NCI-H2029 (cell line): Measurements from ENCODE around the gene BFSP2.

Experiments
- DNase-seq: peaks from one replicate; lab custom pipeline; 2025; lab: John Stamatoyannopoulos, UW

BFSP2 gene

GRCh38 chr3:133383741-133384140 lies 16.1 kb upstream of the BFSP2 start:
- no peak for DNase-seq

- DNase-seq: peak; percentile 74
Observed at GRCh38 chr3:133384331-133385027, 15.4 kb upstream of the BFSP2 start.

DNA sequence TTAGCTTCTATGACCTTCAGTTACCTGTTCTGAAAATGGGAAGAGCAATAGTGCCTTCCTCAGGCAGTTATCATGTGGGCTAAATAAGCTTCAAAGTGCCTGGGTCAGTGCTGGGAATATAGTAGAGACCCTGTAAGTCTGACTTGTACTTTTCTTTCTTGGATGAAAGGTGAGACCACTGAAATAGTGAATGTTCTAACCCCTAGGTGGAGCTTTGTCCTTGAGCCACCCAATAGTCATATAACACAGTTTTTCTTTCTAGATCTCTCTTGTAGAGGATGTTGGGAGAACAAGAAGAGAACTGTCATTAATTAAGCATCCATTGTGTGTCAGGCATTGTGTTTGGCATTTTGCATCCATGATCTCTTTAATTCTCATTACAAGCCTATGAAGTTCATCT lies 13.0 kb upstream of the BFSP2 start:
- no peak for DNase-seq

GRCh38 chr3:133387341-133387740 lies 12.5 kb upstream of the BFSP2 start:
- no peak for DNase-seq

- DNase-seq: no peak
Observed at GRCh38 chr3:133388696-133389395, 11.0 kb upstream of the BFSP2 start.

DNA sequence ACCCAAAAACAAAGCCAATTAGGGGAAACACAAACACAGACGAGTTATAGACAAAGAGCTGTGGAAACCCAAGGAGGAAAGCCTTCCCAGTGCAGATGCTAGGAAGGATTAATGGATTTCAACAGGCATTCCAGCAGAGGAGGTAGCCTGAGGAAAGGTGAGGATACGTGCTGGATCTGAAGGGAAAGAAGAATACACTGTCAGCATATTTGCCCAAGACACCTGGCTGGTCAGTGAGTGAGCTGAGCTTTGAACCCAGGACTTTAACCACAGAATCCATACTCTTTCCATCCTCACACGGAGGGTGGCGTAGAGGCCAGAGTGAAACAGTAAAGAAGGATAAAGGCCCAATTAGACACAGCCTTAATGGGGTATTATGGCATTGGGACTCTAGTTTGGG lies 9.1 kb upstream of the BFSP2 start:
- DNase-seq: no peak

GRCh38 chr3:133393204-133393603 lies 6.7 kb upstream of the BFSP2 start:
- peak; percentile 76 for DNase-seq

- DNase-seq: peak; percentile 28
Observed at GRCh38 chr3:133393691-133394474, 6.0 kb upstream of the BFSP2 start.

DNA sequence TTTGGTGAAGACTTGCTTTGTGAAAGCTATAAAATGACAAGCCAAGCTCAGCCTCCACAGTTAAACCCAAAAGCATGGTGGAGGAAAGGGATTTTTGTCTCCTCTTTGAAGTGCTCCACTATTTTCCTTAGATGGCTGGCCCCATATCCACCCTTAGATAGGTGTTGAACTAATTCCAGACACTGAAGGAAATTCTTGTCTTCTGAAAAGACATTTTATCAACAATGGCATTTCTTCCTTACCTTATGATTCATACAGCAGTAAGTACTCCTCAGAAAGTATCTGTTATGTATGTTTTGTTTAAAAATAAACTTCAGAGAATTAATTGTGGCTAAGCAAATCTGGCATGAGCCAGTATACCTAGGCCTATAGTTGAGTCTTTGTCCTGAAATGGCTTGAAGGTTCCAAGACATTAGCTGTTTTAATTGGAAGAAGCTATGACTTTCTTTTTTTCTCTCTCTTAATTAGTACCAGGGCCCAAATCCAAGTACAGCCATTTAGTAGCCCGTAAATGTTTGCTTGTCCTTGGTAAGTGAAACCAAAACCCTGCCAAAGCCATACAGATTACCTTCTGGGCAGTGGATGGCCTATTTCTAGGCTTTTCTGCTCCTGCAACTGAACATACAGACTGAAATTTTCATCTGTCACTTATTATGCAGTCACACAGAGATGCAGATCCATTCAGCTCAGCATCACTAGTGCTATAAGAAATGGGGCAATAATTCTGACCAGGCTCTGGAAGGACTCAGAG lies 5.1 kb upstream of the BFSP2 start:
- no peak for DNase-seq

DNA sequence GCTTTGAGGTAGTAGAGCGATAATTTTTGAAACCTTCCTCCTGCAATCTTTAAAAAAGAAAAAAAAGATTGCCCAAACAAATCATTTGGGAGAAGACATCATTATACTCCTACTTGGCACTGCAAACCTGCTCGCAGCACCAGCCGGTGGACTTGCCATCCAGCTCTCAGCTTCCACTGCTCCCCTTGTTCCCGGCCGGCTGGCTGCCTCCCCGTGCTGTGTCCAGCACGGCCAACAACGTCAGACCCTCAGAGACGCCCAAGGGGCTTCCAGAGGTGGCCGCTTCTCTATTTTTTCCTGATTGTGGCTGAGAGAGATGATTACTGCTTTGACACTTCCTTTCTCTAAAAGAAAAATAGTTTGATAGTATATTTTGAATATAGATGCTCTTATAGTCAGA lies 3.0 kb upstream of the BFSP2 start:
- DNase-seq: no peak

GRCh38 chr3:133401374-133402135 lies 1.7 kb downstream of the BFSP2 start:
- peak; percentile 7 for DNase-seq

DNA sequence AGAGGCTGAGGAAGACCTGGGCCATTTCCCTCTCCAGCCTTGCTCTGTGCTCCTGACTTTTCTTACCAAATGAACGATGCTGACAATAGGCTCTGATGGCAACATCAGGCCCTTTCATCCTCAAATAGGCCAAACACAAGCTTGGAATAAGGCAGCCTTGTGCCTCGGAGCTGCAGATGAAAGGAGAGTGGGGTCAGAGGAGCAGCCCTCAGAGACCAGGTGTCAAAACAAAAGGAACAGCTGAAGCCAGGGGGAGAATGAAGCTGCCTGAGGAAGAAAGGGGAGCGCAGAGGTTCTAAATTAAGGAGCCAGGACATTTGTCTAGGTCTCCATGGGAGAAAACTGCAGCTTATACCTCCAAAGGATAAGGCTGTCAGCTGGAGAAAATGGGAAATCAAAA lies 5.1 kb downstream of the BFSP2 start:
- no peak for DNase-seq

DNA sequence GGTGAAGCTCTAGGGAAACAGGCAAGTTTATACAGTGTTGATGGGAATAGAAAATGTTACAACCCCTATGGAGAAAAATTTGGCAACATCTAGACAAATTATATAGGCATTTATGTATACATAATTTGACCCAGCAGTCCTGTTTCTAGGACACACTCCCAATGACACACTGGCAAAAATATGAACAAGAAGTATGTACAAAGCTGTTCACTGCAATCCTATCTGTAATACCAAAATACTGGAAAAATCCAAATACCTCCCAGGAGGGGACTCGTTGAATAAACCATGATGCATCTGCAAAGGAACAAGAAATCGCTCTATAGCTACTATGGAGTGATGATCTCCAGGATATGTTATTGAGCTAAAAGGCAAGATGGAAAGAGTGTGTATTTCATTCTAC lies 8.5 kb downstream of the BFSP2 start:
- no peak for DNase-seq

DNA sequence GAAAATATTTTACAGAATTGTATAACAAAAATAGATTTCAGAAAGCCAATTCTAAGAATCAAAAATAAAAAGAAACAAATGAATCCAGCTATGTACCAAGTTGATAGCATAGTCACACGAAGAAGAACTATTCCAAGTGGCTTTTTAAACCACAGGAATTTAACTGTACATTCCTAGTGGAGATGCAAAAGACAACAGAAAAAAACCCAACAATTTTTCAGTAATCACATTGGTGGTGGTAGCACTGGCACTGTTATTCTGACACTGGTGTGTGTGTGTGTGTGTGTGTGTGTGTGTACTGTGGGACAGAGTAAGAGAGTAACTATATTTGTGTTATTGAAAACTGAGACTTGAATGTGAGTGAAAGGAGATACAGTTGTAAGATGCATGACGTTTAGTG lies 9.1 kb downstream of the BFSP2 start:
- DNase-seq: no peak

DNA sequence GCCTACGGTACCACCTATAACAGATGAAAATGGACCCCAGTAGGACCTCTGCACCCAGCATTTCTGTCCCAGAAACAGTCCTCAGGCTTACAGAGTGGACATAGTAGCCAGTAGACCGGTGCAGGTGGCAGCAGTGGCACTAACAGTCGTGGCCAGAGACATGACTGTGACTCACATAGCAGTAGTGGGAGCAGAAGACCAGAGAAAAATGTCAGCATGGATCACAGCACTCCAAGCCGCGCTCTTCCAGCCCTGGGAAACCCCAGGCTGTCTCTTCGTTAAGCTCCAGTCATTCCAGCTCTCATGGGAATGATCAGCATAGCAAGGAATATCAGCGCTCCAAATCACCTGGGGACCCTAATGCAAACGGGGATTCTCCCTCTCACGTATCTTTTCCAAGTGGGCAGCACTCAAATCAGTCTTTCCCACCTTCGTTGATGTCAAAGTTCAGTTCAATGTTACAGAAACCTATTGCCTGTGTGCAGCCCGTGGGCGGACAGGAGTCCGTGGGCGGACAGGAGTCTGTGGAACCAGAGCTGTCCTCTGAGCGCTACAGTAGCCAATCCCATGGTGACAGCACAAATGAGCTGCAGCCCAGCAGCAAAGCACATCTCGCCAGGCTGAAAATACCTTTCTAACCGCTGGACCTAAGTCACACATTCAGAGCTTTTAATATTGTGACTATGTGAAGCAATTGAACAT lies 10.5 kb downstream of the BFSP2 start:
- no peak for DNase-seq

DNA sequence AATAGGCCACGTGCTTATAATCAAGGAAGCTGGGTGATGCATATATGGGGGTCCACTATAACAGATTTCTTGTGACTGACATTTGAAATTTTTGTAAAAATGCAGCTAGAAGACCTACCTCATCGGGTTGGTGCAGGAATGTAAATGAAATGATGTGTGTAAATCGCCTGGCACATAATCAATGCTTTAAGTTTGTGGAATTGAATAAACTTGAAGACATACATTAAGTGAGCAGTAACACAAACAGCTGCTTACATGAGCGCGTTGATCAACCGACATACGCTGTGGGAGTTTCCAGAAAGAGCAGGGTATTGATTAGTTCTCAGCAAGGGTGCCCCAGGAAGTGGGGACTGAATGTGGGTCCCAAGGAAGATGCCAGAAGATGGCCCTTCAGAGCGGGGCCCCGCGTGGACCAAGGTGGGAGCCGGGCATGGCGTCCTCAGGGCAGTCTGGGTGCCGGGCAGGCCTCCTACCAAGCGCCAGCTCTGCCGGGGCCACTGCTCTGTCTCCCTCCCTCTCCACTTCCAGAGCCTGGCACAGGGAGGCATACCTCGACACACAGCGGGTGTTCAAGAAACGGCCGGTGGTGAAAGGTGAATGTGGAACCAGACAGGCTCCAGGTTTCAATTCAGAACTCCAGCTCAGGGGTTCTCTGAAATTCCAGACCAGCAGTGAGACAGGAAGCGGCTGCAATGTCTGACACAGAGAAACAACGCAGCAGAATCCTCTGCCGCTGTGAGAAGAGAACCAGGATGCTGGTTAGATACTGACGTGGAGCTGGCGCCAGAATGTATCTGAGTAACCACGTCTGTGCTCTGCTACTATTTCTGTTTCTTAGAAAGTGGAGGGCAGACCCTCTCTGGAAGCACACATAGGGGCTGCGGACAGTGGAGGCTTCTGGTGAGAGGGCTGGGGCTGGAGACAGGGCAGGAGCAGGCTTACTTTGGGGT lies 12.6 kb downstream of the BFSP2 start:
- DNase-seq: no peak

DNA sequence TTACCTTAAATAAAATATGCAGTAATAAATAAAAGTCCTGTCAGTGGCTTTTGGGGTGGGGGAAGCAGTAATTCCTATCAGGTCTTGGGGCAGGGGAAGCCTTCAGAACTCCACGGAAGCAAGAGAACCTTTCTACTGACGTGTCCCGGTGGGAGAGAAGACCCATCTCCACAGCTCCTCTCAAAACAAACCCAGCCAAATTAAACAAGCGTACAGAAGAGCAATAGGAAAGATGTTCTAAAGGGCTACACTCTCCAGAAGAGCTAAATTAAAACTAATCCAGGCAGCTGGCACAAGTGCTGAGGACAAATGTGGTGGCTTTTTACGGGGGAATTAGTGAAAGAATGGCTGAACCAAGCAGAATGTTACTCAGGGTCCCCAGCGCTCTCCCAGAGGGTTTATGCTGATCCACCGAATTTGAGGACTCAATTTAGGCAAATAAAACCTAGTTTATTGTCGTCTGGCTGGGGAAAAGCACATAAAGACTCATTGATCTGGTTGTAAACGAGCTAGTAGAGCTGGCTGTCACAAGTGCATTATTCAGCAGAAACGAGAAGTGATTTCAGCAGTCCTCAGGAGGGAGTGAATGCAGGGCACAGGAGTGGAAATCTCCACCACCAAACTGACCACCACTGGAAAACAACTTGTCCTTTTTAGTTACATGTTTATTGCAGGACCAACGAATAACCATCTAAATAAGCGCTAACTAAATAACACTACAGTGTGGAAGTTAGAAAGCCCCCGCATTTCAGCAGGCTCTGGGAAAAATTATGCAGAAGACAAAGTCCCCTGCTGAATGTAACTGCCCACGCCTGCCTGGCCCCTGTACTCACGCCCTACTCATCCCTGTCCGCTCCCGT lies 13.5 kb downstream of the BFSP2 start:
- no peak for DNase-seq

DNA sequence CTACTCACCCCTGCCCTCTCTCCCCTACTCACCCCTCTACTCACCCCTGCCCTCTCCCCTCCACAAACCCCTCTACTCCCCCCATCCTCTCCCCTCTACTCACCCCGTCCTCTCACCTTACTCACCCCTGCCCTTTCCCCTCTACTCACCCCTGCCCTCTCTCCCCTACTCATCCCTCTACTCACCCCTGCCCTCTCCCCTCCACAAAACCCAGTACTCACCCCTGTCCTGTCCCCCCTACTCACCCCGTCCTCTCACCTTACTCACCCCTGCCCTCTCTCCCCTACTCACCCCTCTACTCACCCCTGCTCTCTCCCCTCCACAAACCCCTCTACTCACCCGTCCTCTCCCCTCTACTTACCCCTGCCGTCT lies 14.2 kb downstream of the BFSP2 start:
- DNase-seq: no peak

DNA sequence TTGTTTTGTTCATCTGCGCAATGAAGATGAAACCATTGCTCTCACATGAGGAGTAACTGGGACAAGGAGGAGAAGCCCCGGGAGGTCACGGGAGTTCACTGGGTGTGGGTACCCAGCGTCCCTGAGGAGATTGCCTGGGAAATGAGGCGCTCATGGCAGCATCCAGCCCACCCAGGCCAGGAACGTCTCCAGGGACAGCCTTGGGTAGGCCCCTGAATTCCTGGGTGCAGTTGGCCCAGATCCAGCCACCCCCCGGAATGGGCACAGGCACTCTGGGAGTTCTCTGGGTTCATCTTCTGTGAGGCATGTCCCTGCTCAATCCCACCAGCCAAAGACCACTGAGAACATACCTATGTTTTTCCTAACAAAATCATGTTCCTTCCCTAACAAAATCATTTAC lies 18.5 kb downstream of the BFSP2 start:
- no peak for DNase-seq
